ENCODE measurements around the gene USP11. TPM values are rescaled to one million over a fixed set of nuclear protein-coding genes. Genes with fewer than 3 reads are reported as not detected.

The USP11 gene
- total RNA-seq, 1 donor from 2014 or later, result 89.2 TPM

DNA sequence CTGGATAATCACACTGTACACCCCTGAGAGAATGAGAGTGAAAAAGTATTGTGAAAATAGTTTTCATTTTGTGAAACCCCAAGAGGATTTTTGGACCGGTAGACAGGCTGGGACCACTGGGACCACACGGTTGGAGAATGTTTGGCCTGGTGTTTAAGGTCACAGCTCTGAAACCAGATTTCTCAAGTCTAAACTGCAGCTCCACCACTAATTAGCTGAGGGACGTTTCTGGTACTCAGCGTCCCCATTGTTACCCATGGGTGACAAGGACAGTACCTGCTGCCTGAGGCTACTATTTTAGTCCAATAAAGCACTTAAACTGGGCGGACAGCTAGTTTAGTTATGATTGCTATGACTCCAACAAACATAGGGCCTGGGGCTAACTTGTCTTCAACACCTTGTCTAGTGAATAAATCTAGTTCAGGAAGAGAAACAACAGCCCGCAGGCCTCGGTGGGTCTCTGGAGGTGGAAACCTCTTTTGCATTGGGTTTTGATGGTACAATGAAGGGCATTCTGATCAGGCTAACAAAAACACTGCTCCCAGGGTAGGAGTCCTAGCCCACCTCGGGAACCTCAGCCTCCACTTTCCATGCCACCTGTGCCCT, 509 bp upstream of the USP11 start:
- intact Hi-C loops (cut with micrococcal nuclease), result loop anchor here (2.0 to 5.0 kb wide), 3 partner anchors 251 to 420 kb away; partner anchors contain the start of genes ARAF, ELK1 and ZNF41
- H3K36me3 Mint-ChIP-seq (ENCODE audit: low read depth), result peaks cover 27% of the 10 kb centered on the region
- POLR2A ChIA-PET, result interaction anchor here (0.9 to 2.1 kb wide), 12 partner anchors 8 to 1308 kb away, joined by 3 to 53 read pairs (median 6); partner anchors contain the start of genes CDK16, NDUFB11, RBM10 and TBC1D25
- TF ChIP-seq, protein P1, sequence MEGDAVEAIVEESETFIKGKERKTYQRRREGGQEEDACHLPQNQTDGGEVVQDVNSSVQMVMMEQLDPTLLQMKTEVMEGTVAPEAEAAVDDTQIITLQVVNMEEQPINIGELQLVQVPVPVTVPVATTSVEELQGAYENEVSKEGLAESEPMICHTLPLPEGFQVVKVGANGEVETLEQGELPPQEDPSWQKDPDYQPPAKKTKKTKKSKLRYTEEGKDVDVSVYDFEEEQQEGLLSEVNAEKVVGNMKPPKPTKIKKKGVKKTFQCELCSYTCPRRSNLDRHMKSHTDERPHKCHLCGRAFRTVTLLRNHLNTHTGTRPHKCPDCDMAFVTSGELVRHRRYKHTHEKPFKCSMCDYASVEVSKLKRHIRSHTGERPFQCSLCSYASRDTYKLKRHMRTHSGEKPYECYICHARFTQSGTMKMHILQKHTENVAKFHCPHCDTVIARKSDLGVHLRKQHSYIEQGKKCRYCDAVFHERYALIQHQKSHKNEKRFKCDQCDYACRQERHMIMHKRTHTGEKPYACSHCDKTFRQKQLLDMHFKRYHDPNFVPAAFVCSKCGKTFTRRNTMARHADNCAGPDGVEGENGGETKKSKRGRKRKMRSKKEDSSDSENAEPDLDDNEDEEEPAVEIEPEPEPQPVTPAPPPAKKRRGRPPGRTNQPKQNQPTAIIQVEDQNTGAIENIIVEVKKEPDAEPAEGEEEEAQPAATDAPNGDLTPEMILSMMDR (IDR thresholded peaks at IDR 0.05), result no peak
- H3K27ac Mint-ChIP-seq, result peak overlapping the region; percentile 98
- ATAC-seq (ENCODE audit: low read depth) (no peak), DNase-seq (no peak)
- CTCF ChIA-PET, result no interaction called here
- no peaks in the 10 kb centered on the region for H3K9me3 Mint-ChIP-seq
- H3K4me3 Mint-ChIP-seq, result peak overlapping the region; percentile 92
- no peaks in the 10 kb centered on the region for H3K27me3 Mint-ChIP-seq
- peaks cover 15% of the 10 kb centered on the region for H3K4me1 Mint-ChIP-seq

DNA sequence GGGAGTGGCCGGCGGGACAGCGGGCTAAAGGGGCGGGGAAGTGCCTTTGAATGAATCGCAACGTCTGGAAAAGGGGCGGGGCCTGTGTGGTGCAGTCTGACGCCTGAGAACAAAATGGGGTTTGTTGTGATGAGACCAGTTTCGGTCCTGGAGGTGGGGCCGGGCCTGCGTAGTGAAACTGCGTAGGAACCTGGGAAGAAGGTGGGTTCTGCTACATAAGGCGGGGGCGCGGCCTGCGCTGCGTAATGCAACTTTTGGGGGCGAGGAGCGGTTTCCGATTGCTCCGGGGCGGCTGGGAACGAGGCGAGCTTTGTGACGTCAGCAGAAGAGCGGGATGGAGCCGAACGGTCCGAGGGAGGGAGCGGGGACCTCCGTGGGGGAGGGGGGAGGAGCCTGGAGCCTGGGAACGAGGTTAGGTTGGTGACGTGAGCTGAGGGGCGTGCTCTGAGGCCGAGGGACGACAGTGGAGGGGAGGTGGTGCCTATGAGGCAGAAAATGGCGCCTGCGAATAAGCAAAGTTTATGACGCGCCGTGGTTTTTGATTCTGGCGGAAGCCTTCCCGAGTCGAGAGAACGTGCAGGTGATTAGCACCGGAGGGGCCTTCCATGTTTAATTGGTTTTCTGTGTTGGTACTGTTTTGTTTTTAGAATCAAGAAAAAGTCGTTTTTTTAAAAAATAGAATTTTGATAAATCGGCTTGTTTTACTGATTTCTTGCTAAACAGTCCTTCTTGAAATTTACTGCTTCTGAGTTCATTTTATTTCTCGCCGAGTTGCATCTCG, 714 bp downstream of the USP11 start:
- intact Hi-C loops (cut with micrococcal nuclease), result loop anchor here (1.0 to 5.0 kb wide), 9 partner anchors 15 to 419 kb away; partner anchors contain the start of genes ARAF, CDK16, ELK1 and RBM10

DNA sequence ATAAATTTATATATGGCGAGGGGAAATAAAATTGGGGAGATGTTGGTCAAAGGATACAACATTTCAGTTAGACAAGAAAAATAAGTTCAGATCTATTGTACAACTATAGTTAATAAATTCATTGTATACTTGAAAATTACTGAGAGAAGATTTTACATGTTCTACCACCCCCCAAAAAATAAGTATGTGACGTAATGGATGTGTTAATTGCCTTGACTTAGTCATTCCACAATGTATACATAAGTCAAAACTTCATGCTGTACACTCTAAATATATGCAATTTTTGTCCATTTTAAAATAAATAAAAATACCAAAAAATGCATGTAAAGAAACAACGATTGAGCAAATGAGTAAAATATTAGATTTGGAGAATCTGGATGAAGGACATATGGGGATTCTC, 1.8 kb downstream of the USP11 start:
- CTCF ChIA-PET, result no interaction called here
- Mint-ChIP-seq H3K27me3 (no peaks in the 10 kb centered on the region), H3K4me3 (peak overlapping the region; percentile 50), H3K27ac (peak overlapping the region; percentile 79), H3K9me3 (no peaks in the 10 kb centered on the region), H3K36me3 (ENCODE audit: low read depth) (peaks cover 15% of the 10 kb centered on the region), H3K4me1 (peaks cover 15% of the 10 kb centered on the region)
- intact Hi-C loops (cut with micrococcal nuclease), result loop anchor here (5.0 kb wide), 1 partner anchor 418 kb away; the partner anchor contains the start of gene ELK1
- ATAC-seq (ENCODE audit: low read depth), result no peak
- TF ChIP-seq, protein P1 (IDR thresholded peaks at IDR 0.05), result no peak
- DNase-seq, result no peak
- POLR2A ChIA-PET, result interaction anchor here (0.8 kb wide), 1 partner anchor 17 kb away, joined by 4 read pairs; no protein-coding TSS in a partner anchor

More for the DNA sequence above, 714 bp downstream of the USP11 start:
- Mint-ChIP-seq H3K4me1 (peaks cover 15% of the 10 kb centered on the region), H3K4me3 (peak overlapping the region; percentile 92), H3K9me3 (no peaks in the 10 kb centered on the region), H3K27ac (peak overlapping the region; percentile 98), H3K36me3 (ENCODE audit: low read depth) (peaks cover 20% of the 10 kb centered on the region), H3K27me3 (no peaks in the 10 kb centered on the region)
- ChIA-PET POLR2A (interaction anchor here (0.5 to 2.1 kb wide), 22 partner anchors 9 to 1769 kb away, joined by 3 to 53 read pairs (median 6); partner anchors contain the start of genes CDK16, GRIPAP1, NDUFB11 and RBM10), CTCF (interaction anchor here (0.5 kb wide), 1 partner anchor 1438 kb away, joined by 3 read pairs; no protein-coding TSS in a partner anchor)
- ATAC-seq (ENCODE audit: low read depth), result peak; percentile 90
- TF ChIP-seq, protein P1 (IDR thresholded peaks at IDR 0.05), result no peak
- peak; percentile 74 for DNase-seq

DNA sequence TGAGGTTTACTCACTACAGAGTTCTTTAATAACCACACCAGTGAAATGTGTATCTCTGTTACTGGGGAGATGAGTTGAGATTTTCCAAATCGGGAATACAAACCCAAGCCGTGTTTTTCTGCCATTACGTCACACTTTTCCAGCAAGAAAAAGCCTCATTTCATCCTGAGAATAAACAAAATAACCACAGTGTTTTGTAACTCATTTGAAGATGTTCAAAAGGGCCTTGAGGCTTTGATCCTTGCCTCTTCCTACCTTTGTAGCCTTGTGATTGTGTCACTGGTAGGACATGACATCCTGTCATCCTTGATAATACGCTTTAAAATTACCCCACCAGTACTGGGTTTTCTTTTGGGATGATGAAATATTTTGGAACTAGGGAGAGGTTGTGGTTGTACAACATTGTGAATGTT, 2.9 kb downstream of the USP11 start:
- ChIA-PET CTCF (no interaction called here), POLR2A (interaction anchor here (0.8 kb wide), 1 partner anchor 18 kb away, joined by 4 read pairs; no protein-coding TSS in a partner anchor)
- Mint-ChIP-seq H3K9me3 (no peaks in the 10 kb centered on the region), H3K27ac (peak overlapping the region; percentile 9), H3K4me3 (no peak overlapping the region), H3K36me3 (ENCODE audit: low read depth) (peaks cover 21% of the 10 kb centered on the region), H3K27me3 (no peaks in the 10 kb centered on the region), H3K4me1 (peaks cover 15% of the 10 kb centered on the region)
- DNase-seq (no peak), ATAC-seq (ENCODE audit: low read depth) (no peak)
- intact Hi-C loops (cut with micrococcal nuclease), result no loop called here
- TF ChIP-seq, protein P1 (IDR thresholded peaks at IDR 0.05), result no peak

Measured in activated B cell treated with CpG ODN at 0.5 μM for 24 hours (primary cell).